Esophagus (tissue), 2 donors: ENCODE data around the gene BICC1. TPM values are rescaled to one million over a fixed set of nuclear protein-coding genes. Genes with fewer than 3 reads are reported as not detected.

Source experiments
- H3K27ac ChIP-seq, 2 donors: one replicate each; pipeline ENCODE4 v1.5.1; 2013; ENCODE audit warnings: low read depth in 2 of 2, mild to moderate bottlenecking in 2 of 2, inconsistent platforms in 1 of 2, low read length in 1 of 2, moderate library complexity in 1 of 2
- H3K27me3 ChIP-seq, 2 donors: one replicate each; pipeline ENCODE4 v1.6.1; 2013; ENCODE audit warnings: low read length in 2 of 2, control low read depth in 1 of 2, mild to moderate bottlenecking in 1 of 2; ENCODE audit not compliant: insufficient read depth in 2 of 2, control insufficient read depth in 1 of 2
- H3K36me3 ChIP-seq, 2 donors: one replicate each; pipeline ENCODE4 v1.6.1; 2013; ENCODE audit warnings: low read length in 1 of 2; ENCODE audit not compliant: control insufficient read depth in 2 of 2, insufficient read depth in 2 of 2
- H3K4me1 ChIP-seq, 2 donors: one replicate each; pipeline ENCODE4 v1.6.1; 2013; ENCODE audit warnings: low read length in 1 of 2; ENCODE audit not compliant: control insufficient read depth in 2 of 2, insufficient read depth in 2 of 2
- H3K4me3 ChIP-seq, 2 donors: one replicate each; pipeline ENCODE4 v1.5.1; 2013; ENCODE audit warnings: low read length in 2 of 2, mild to moderate bottlenecking in 2 of 2, low read depth in 1 of 2, moderate library complexity in 1 of 2
- H3K9me3 ChIP-seq, 2 donors: one replicate each; pipeline ENCODE4 v1.6.1; 2013; ENCODE audit warnings: mild to moderate bottlenecking in 2 of 2, low read depth in 1 of 2, low read length in 1 of 2, moderate library complexity in 1 of 2; ENCODE audit not compliant: control insufficient read depth in 2 of 2, insufficient read depth in 1 of 2
- WGBS, 2 donors: extraction: QIAGEN DNeasy Blood & Tissue Kit; methylation state at CpG; one replicate each; pipeline ENCODE4 v1.1.7; 2013; 5-methylcytosine and 5-hydroxymethylcytosine counted together
- polyA plus RNA-seq, 2 donors: library from polyadenylated mRNA; stranded (reverse); fragments of 200-250 nt; gene quantifications; one replicate each; pipeline ENCODE4 v1.2.3, GENCODE V29; 2013
- donor health status: healthy with polysubstance abuse.
- donor health status: Bipolar disorder and iron deficiency.

BICC1 gene
- polyA plus RNA-seq, 2 donors = 0.45 to 0.49 TPM

DNA sequence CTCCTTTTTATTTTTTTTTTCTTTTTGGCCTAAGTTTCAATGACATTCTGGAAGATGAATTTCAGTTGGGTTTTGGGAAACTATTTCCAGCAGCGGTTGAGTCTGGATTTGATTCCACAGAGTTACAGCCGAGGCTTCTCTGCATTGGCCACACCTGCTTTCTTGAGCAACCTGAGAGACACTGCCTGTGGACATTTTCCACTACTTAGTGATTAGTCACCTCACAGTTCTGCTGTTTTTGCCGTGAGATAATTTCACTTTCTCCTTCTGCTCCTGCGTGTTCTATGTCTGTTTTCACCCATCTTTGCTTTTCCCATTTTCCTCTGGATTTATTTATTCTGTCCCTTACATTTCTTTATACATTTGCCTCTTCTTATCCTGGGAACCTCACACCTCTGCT lies 243.0 kb downstream of the BICC1 start:
- Histone ChIP-seq H3K4me3 (no peak overlapping the region), H3K9me3 (no peaks in the 10 kb centered on the region), H3K36me3 (no peaks in the 10 kb centered on the region), H3K27me3 (no peaks in the 10 kb centered on the region), H3K4me1 (no peaks in the 10 kb centered on the region), H3K27ac (no peak overlapping the region)
- WGBS, 2 donors = 31 to 40% methylated on average over 4 of the region's 4 CpGs

DNA sequence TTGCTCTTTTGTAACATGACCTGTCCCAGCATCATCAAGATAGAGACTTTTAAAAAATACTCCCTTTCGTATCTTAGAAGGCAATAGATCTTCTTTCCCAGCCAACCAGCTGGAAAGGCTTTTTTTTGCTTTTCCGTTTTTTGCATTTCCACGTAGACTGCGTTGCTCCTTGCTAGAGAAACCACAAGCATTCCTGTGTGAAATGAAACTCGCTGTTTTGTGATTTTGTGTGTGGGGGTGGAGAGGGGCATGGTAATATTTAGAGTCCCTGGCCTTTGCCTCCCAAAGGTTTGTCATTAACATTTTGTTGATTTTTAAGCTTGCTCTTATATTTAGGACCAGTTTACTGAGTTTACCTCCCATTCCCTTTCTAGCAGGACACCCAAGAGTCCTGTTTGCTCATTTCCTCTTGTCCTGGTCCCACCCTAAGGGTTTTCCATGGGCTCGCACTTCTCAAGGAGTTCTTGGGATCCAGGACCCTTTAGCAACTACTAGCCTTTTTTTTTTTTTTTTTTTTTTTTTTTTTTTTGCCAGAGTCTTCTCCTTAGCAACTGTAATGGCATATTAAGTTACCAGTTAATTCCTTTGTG lies 243.6 kb downstream of the BICC1 start:
- Histone ChIP-seq H3K27ac (no peak overlapping the region), H3K36me3 (no peaks in the 10 kb centered on the region), H3K4me1 (no peaks in the 10 kb centered on the region), H3K27me3 (no peaks in the 10 kb centered on the region), H3K9me3 (no peaks in the 10 kb centered on the region), H3K4me3 (no peak overlapping the region)
- 31 to 54% methylated on average over 6 of the region's 6 CpGs for WGBS, 2 donors

GRCh38 chr10:58757352-58758065 lies 244.8 kb downstream of the BICC1 start:
- H3K4me1 ChIP-seq = no peaks in the 10 kb centered on the region
- no peaks in the 10 kb centered on the region for H3K9me3 ChIP-seq
- H3K4me3 ChIP-seq = no peak overlapping the region
- WGBS, 2 donors = 58 to 71% methylated on average over 1 of the region's 1 CpG
- no peaks in the 10 kb centered on the region for H3K27me3 ChIP-seq
- H3K36me3 ChIP-seq = no peaks in the 10 kb centered on the region
- H3K27ac ChIP-seq = no peak overlapping the region

- no peaks in the 10 kb centered on the region for H3K9me3 ChIP-seq
- no peaks in the 10 kb centered on the region for H3K4me1 ChIP-seq
- no peaks in the 10 kb centered on the region for H3K27me3 ChIP-seq
- no peaks in the 10 kb centered on the region for H3K36me3 ChIP-seq
- H3K27ac ChIP-seq = no peak overlapping the region
- WGBS, 2 donors = 65 to 83% methylated on average over 1 of the region's 1 CpG
- no peak overlapping the region for H3K4me3 ChIP-seq
Observed at GRCh38 chr10:58758321-58758720, 245.6 kb downstream of the BICC1 start.

GRCh38 chr10:58764087-58764747 lies 251.5 kb downstream of the BICC1 start:
- Histone ChIP-seq H3K27me3 (peaks cover 0 to 5% of the 10 kb centered on the region in 2 donors), H3K27ac (no peak overlapping the region), H3K4me1 (no peaks in the 10 kb centered on the region), H3K36me3 (no peaks in the 10 kb centered on the region), H3K9me3 (no peaks in the 10 kb centered on the region), H3K4me3 (no peak overlapping the region)
- WGBS, 2 donors = 91 to 92% methylated on average over 1 of the region's 1 CpG

DNA sequence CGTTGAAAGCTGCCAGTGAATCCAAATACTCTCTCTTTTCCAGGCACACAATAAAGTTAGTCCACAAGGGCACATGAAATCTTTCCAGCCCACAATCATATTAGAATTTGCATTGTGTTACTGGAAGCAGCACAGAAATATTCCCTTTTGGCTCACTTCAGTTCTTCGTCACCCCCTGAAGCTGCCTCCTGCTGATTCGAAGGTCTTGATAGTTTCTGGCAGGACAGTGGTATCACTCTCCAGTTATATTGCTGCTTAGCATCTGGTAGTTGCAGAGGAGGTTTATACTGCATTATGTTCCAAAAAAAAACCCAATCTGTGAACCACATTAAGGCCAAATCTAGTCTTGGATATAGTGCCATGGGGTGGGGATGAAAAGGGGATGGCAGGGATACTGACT lies 253.2 kb downstream of the BICC1 start:
- 74 to 82% methylated on average over 3 of the region's 3 CpGs for WGBS, 2 donors

GRCh38 chr10:58767652-58768051 lies 255.0 kb downstream of the BICC1 start:
- H3K4me3 ChIP-seq = no peak overlapping the region
- H3K27ac ChIP-seq = no peak overlapping the region
- peaks cover 0 to 5% of the 10 kb centered on the region in 2 donors for H3K27me3 ChIP-seq
- no peaks in the 10 kb centered on the region for H3K36me3 ChIP-seq
- WGBS, 2 donors = 91 to 94% methylated on average over 4 of the region's 4 CpGs
- no peaks in the 10 kb centered on the region for H3K4me1 ChIP-seq
- no peaks in the 10 kb centered on the region for H3K9me3 ChIP-seq

More for the DNA sequence above, 253.2 kb downstream of the BICC1 start:
- Histone ChIP-seq H3K27ac (no peak overlapping the region), H3K4me1 (no peaks in the 10 kb centered on the region), H3K4me3 (no peak overlapping the region), H3K36me3 (no peaks in the 10 kb centered on the region), H3K9me3 (no peaks in the 10 kb centered on the region), H3K27me3 (peaks cover 0 to 5% of the 10 kb centered on the region in 2 donors)

DNA sequence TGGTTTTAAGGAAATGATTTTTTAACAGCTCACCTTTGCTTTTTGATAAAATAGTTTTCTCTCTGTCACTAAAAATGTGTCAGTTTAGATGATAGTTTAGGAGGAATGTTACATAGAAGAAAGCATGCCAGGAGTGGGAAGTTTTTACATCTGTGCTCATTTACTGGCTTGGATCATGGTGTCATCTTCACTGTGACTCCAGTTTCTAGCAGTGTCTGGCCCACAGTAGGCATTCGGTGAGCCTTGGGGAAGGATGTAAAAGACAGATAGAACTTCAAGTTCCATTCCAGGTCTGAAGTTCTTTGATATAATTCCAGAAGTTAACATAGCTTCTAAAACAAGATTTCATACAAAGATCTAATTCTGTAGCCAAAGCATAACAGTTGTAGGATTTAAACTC lies 259.2 kb downstream of the BICC1 start:
- no peak overlapping the region for H3K27ac ChIP-seq
- H3K36me3 ChIP-seq = no peaks in the 10 kb centered on the region
- 62 to 70% methylated on average over 1 of the region's 1 CpG for WGBS, 2 donors
- H3K9me3 ChIP-seq = peaks cover 0 to 2% of the 10 kb centered on the region in 2 donors
- H3K4me1 ChIP-seq = no peaks in the 10 kb centered on the region
- H3K4me3 ChIP-seq = no peak overlapping the region
- peaks cover 0 to 5% of the 10 kb centered on the region in 2 donors for H3K27me3 ChIP-seq

- 74 to 77% methylated on average over 3 of the region's 3 CpGs for WGBS, 2 donors
- Histone ChIP-seq H3K9me3 (peaks cover 0 to 2% of the 10 kb centered on the region in 2 donors), H3K4me1 (no peaks in the 10 kb centered on the region), H3K27me3 (no peaks in the 10 kb centered on the region), H3K36me3 (no peaks in the 10 kb centered on the region), H3K4me3 (no peak overlapping the region), H3K27ac (no peak overlapping the region)
Observed at GRCh38 chr10:58772758-58773157, 260.1 kb downstream of the BICC1 start.
